ENCODE measurements around the gene CALN1. TPM values are rescaled to one million over a fixed set of nuclear protein-coding genes. Genes with fewer than 3 reads are reported as not detected.

CALN1 gene
- total RNA-seq, 1 donor from 2014 or later, result not detected

DNA sequence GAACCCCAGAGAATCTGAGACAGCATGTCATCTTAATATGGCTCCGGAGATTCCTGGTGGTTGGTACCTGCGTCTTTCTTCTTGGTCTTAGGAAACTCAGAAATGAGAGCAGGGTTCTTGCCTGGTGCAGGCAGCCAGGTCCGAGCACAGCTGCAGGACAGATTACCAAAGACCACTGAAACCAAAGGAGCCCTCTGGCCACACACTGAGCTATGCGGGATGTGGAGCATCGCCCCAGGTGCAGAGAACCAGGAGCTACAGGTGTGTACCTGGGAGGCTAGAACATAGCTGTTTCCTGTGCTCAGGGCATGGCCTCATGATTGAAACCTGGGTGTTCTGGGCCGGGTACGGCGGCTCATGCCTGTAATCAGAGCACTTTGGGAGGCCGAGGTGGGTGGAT, 635.4 kb downstream of the CALN1 start:
- Mint-ChIP-seq H3K36me3 (ENCODE audit: unreplicated experiment) (no peaks in the 10 kb centered on the region), H3K4me1 (ENCODE audit: unreplicated experiment) (no peaks in the 10 kb centered on the region), H3K27me3 (ENCODE audit: unreplicated experiment) (no peaks in the 10 kb centered on the region), H3K27ac (ENCODE audit: unreplicated experiment) (no peak overlapping the region), H3K9me3 (ENCODE audit: unreplicated experiment) (peaks cover 7% of the 10 kb centered on the region), H3K4me3 (ENCODE audit: unreplicated experiment) (no peak overlapping the region)
- peak; percentile 62 for DNase-seq (ENCODE audit: extremely low spot score, unreplicated experiment)
- TF ChIP-seq, protein P1, sequence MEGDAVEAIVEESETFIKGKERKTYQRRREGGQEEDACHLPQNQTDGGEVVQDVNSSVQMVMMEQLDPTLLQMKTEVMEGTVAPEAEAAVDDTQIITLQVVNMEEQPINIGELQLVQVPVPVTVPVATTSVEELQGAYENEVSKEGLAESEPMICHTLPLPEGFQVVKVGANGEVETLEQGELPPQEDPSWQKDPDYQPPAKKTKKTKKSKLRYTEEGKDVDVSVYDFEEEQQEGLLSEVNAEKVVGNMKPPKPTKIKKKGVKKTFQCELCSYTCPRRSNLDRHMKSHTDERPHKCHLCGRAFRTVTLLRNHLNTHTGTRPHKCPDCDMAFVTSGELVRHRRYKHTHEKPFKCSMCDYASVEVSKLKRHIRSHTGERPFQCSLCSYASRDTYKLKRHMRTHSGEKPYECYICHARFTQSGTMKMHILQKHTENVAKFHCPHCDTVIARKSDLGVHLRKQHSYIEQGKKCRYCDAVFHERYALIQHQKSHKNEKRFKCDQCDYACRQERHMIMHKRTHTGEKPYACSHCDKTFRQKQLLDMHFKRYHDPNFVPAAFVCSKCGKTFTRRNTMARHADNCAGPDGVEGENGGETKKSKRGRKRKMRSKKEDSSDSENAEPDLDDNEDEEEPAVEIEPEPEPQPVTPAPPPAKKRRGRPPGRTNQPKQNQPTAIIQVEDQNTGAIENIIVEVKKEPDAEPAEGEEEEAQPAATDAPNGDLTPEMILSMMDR (IDR thresholded peaks at IDR 0.05), result no peak

DNA sequence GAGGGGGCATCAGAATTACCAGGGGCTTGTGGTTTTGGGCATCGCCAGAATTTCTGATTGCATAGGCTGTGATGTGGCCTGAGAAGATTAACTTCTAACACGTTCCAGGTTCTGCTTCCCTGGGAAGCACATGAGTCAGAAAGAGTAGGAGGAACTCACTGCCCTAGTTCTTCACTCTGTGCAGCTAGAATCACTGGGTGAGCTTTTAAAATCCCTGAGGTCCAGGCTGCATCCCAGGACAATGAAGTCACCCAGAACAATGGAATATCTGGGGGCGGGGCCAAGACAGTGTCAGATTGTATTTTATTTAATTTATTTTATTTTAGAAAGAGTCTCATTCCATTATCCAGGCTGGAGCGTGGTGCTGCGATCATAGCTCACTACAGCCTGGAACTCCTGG, 636.5 kb downstream of the CALN1 start:
- TF ChIP-seq, protein P1 (IDR thresholded peaks at IDR 0.05), result no peak
- H3K4me3 Mint-ChIP-seq (ENCODE audit: unreplicated experiment), result no peak overlapping the region
- H3K27me3 Mint-ChIP-seq (ENCODE audit: unreplicated experiment), result no peaks in the 10 kb centered on the region
- no peaks in the 10 kb centered on the region for H3K4me1 Mint-ChIP-seq (ENCODE audit: unreplicated experiment)
- no peaks in the 10 kb centered on the region for H3K36me3 Mint-ChIP-seq (ENCODE audit: unreplicated experiment)
- no peak for DNase-seq (ENCODE audit: extremely low spot score, unreplicated experiment)
- peaks cover 4% of the 10 kb centered on the region for H3K9me3 Mint-ChIP-seq (ENCODE audit: unreplicated experiment)
- no peak overlapping the region for H3K27ac Mint-ChIP-seq (ENCODE audit: unreplicated experiment)

DNA sequence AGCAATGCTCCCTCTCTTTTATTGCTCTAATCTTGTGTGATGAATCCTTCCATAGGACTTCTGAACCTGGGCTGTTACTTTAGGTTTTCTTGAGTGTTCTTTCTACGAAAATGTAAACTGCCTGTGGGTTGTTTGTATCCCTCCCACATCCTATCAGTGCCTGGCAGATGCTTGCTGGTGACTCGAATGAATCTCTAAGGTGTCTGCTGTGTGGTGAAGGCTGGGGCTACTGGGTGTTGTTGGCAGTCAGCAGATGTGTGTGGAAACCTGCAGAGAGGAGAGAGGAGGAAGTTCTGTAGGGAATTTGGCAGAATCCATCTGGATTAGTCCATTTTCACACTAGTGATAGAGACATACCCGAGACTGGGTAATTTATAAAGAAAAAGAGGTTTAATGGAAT, 639.4 kb downstream of the CALN1 start:
- Mint-ChIP-seq H3K27me3 (ENCODE audit: unreplicated experiment) (no peaks in the 10 kb centered on the region), H3K36me3 (ENCODE audit: unreplicated experiment) (no peaks in the 10 kb centered on the region), H3K9me3 (ENCODE audit: unreplicated experiment) (peaks cover under 1% of the 10 kb centered on the region), H3K27ac (ENCODE audit: unreplicated experiment) (no peak overlapping the region), H3K4me1 (ENCODE audit: unreplicated experiment) (no peaks in the 10 kb centered on the region), H3K4me3 (ENCODE audit: unreplicated experiment) (no peak overlapping the region)
- TF ChIP-seq, protein P1 (IDR thresholded peaks at IDR 0.05), result no peak
- no peak for DNase-seq (ENCODE audit: extremely low spot score, unreplicated experiment)

DNA sequence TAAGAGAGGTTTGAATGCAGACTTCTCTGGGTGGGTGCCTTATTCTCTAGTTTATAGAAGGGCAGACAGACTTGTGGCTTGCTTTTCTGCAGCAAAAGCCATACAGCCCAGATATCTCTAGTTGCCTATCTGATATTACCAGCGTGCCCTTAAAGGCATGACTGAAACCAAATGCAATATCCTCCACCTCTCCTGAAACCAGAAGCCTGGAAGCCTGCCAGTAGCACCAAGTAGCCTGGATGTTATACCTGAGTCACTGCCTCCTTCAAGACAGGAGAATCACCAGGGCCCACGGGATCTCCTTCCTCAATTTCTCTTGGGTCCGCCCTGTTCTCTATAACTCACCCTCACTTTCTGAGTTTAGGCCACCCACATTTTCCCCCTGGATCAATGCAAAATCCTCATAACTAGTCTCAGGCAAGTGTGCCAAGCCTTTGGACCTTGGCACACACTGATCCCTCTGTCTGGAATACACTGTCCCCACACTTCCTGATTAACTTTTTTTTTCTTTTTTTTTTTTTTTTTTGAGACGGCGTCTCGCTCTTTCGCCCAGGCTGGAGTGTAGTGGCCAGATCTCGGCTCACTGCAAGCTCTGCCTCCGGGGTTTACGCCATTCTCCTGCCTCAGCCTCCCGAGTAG, 641.8 kb downstream of the CALN1 start:
- DNase-seq (ENCODE audit: extremely low spot score, unreplicated experiment), result peak; percentile 34
- H3K27me3 Mint-ChIP-seq (ENCODE audit: unreplicated experiment), result no peaks in the 10 kb centered on the region
- TF ChIP-seq, protein P1 (IDR thresholded peaks at IDR 0.05), result no peak
- no peaks in the 10 kb centered on the region for H3K4me1 Mint-ChIP-seq (ENCODE audit: unreplicated experiment)
- no peak overlapping the region for H3K4me3 Mint-ChIP-seq (ENCODE audit: unreplicated experiment)
- no peak overlapping the region for H3K27ac Mint-ChIP-seq (ENCODE audit: unreplicated experiment)
- no peaks in the 10 kb centered on the region for H3K36me3 Mint-ChIP-seq (ENCODE audit: unreplicated experiment)
- no peaks in the 10 kb centered on the region for H3K9me3 Mint-ChIP-seq (ENCODE audit: unreplicated experiment)

DNA sequence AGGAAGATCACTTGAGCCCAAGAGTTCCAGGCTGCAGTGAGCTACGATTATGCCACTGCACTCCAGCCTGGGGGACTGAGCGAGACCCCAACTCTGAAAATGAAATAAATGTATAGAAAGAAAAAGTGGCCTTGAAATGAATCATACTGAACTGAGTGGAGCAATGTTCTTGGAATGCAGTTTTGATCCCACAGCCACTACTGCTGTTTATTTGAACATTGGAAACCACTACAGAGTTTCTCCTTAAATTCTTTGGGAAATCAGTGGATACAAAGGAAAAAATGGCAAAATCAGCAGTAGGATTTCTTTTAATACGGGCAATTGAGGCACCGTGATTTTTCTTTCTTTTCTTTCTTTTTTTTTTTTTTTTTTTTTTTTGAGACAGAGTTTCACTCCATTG, 642.8 kb downstream of the CALN1 start:
- H3K27me3 Mint-ChIP-seq (ENCODE audit: unreplicated experiment), result no peaks in the 10 kb centered on the region
- H3K4me1 Mint-ChIP-seq (ENCODE audit: unreplicated experiment), result no peaks in the 10 kb centered on the region
- H3K27ac Mint-ChIP-seq (ENCODE audit: unreplicated experiment), result no peak overlapping the region
- no peak overlapping the region for H3K4me3 Mint-ChIP-seq (ENCODE audit: unreplicated experiment)
- no peak for DNase-seq (ENCODE audit: extremely low spot score, unreplicated experiment)
- H3K36me3 Mint-ChIP-seq (ENCODE audit: unreplicated experiment), result no peaks in the 10 kb centered on the region
- TF ChIP-seq, protein P1 (IDR thresholded peaks at IDR 0.05), result no peak
- H3K9me3 Mint-ChIP-seq (ENCODE audit: unreplicated experiment), result no peaks in the 10 kb centered on the region

Data from osteocyte (in vitro differentiated cells).